Aorta (tissue), 5 donors: Measurements from ENCODE around the gene HECTD4. TPM values are rescaled to one million over a fixed set of nuclear protein-coding genes. Genes with fewer than 3 reads are reported as not detected.
"Not testable (repeated sequence)": the region's sequence is repeated elsewhere in the genome, so short reads cannot be mapped to it uniquely, and the experiment has no call there.

ENCODE experiments used
- ATAC-seq: fragments of 200-7000 bp; cut with Tn5 transposase; one replicate; pipeline ENCODE4 v1.9.1; 2022; ENCODE audit warnings: moderate library complexity; ENCODE audit not compliant: low FRiP score
- DNase-seq, 2 donors: peaks; one replicate each; pipeline ENCODE4 v3.0.0-alpha.2; 2020
- H3K27ac ChIP-seq, 2 donors: one replicate each; pipeline ENCODE4 v1.5.1; 2013; ENCODE audit warnings: low read length in 2 of 2, mild to moderate bottlenecking in 2 of 2, moderate library complexity in 2 of 2, control low read depth in 1 of 2, inconsistent platforms in 1 of 2, low read depth in 1 of 2
- H3K27me3 ChIP-seq, 2 donors: one replicate each; pipeline ENCODE4 v1.6.1; 2013; ENCODE audit warnings: control low read depth in 1 of 2, low read length in 1 of 2, mild to moderate bottlenecking in 1 of 2, moderate library complexity in 1 of 2; ENCODE audit not compliant: insufficient read depth in 2 of 2, control insufficient read depth in 1 of 2
- H3K36me3 ChIP-seq, 2 donors: one replicate each; pipeline ENCODE4 v1.6.1; 2013; ENCODE audit warnings: control low read depth in 1 of 2, low read length in 1 of 2, mild to moderate bottlenecking in 1 of 2; ENCODE audit not compliant: insufficient read depth in 2 of 2, control insufficient read depth in 1 of 2
- H3K4me1 ChIP-seq, 2 donors: one replicate each; pipeline ENCODE4 v1.6.1; 2013; ENCODE audit warnings: low read length in 2 of 2, control low read depth in 1 of 2, mild to moderate bottlenecking in 1 of 2, moderate library complexity in 1 of 2; ENCODE audit not compliant: insufficient read depth in 2 of 2, control insufficient read depth in 1 of 2
- H3K4me3 ChIP-seq, 2 donors: one replicate each; pipeline ENCODE4 v1.5.1; 2013; ENCODE audit warnings: low read length in 2 of 2, control low read depth in 1 of 2, mild to moderate bottlenecking in 1 of 2
- H3K9me3 ChIP-seq: one replicate; pipeline ENCODE4 v1.6.1; 2013; ENCODE audit warnings: mild to moderate bottlenecking, low read length; ENCODE audit not compliant: control insufficient read depth
- WGBS, 2 donors: extraction: QIAGEN DNeasy Blood & Tissue Kit; methylation state at CpG; one replicate each; pipeline ENCODE4 v1.1.7; 2013; 5-methylcytosine and 5-hydroxymethylcytosine counted together
- intact Hi-C, 2 donors: fragments of 100-400 bp; cut with DNase I; formaldehyde crosslinking; loops; one replicate each; pipeline versions ENCODE4 v1.14.2 to v1.15.0; 2022
- polyA plus RNA-seq, 2 donors: library from polyadenylated mRNA; stranded (reverse); fragments of 200-250 nt; gene quantifications; one replicate each; pipeline ENCODE4 v1.2.3, GENCODE V29; 2013
- total RNA-seq, 2 donors: library from RNA; stranded (reverse); fragmentation: NEBNext Ultra II Directional; extraction: Animal tissue kit (Norgen Biotek cat#: 25700); gene quantifications; one replicate each; pipeline ENCODE4 v1.2.1, GENCODE V29; 2021
- donor health status: healthy with polysubstance abuse.
- donor health status: Bipolar disorder and iron deficiency.
- donor health status: DM: no; HTN: no; CAD: no.
- donor health status: DM: no; HTN: no; CAD: no.
- donor health status: DM: yes; HTN: yes; CAD: no.

Gene HECTD4
- total and polyA plus RNA-seq, 4 donors = 16.0 to 78.5 (median 44.5) TPM

GRCh38 chr12:112162241-112162790 lies 219.9 kb downstream of the HECTD4 start:
- Histone ChIP-seq H3K36me3 (peaks cover 5 to 8% of the 10 kb centered on the region in 2 donors), H3K9me3 (no peaks in the 10 kb centered on the region), H3K27ac (no peak overlapping the region), H3K27me3 (no peaks in the 10 kb centered on the region), H3K4me3 (no peak overlapping the region), H3K4me1 (no peaks in the 10 kb centered on the region)
- intact Hi-C loops = no loop called here
- 95% methylated on average over 12 of the region's 12 CpGs for WGBS, 2 donors
- ATAC-seq = no peak
- peak; percentile 17 to 59 for DNase-seq

- peaks cover 5 to 8% of the 10 kb centered on the region in 2 donors for H3K36me3 ChIP-seq
- WGBS, 2 donors = 90 to 92% methylated on average over 9 of the region's 9 CpGs
Observed at GRCh38 chr12:112161711-112162110, 220.5 kb downstream of the HECTD4 start.

GRCh38 chr12:112160611-112161010 lies 221.6 kb downstream of the HECTD4 start:
- 95 to 96% methylated on average over 6 of the region's 6 CpGs for WGBS, 2 donors

More at GRCh38 chr12:112161711-112162110, 220.5 kb downstream of the HECTD4 start:
- ATAC-seq (no peak), DNase-seq (peak; percentile 24 to 38)
- Histone ChIP-seq H3K4me3 (no peak overlapping the region), H3K9me3 (no peaks in the 10 kb centered on the region), H3K4me1 (no peaks in the 10 kb centered on the region), H3K27me3 (no peaks in the 10 kb centered on the region), H3K27ac (no peak overlapping the region)
- intact Hi-C loops = no loop called here

GRCh38 chr12:112159146-112159541 lies 223.1 kb downstream of the HECTD4 start:
- 98% methylated on average over 6 of the region's 6 CpGs for WGBS, 2 donors
- peak in 1 of 2 donors; percentile 30 for DNase-seq
- no peak overlapping the region for H3K27ac ChIP-seq
- H3K4me3 ChIP-seq = no peak overlapping the region
- H3K27me3 ChIP-seq = no peaks in the 10 kb centered on the region
- no peaks in the 10 kb centered on the region for H3K4me1 ChIP-seq
- peaks cover 6 to 8% of the 10 kb centered on the region in 2 donors for H3K36me3 ChIP-seq
- intact Hi-C loops = no loop called here
- no peak for ATAC-seq
- H3K9me3 ChIP-seq = no peaks in the 10 kb centered on the region

More at GRCh38 chr12:112160611-112161010, 221.6 kb downstream of the HECTD4 start:
- DNase-seq (peak in 1 of 2 donors; percentile 57), ATAC-seq (no peak)
- H3K4me3 ChIP-seq = no peak overlapping the region
- no peaks in the 10 kb centered on the region for H3K27me3 ChIP-seq
- H3K9me3 ChIP-seq = no peaks in the 10 kb centered on the region
- intact Hi-C loops = no loop called here
- H3K36me3 ChIP-seq = peaks cover 5 to 8% of the 10 kb centered on the region in 2 donors
- H3K27ac ChIP-seq = no peak overlapping the region
- no peaks in the 10 kb centered on the region for H3K4me1 ChIP-seq

GRCh38 chr12:112158461-112159145 lies 223.6 kb downstream of the HECTD4 start:
- H3K9me3 ChIP-seq, H3K27ac ChIP-seq, ATAC-seq, H3K36me3 ChIP-seq, H3K4me1 ChIP-seq, H3K4me3 ChIP-seq, intact Hi-C loops, H3K27me3 ChIP-seq: not testable (repeated sequence)
- 96 to 97% methylated on average over 11 of the region's 11 CpGs for WGBS, 2 donors
- DNase-seq = peak in 1 of 2 donors; percentile 40

GRCh38 chr12:112153893-112154219 lies 228.4 kb downstream of the HECTD4 start:
- H3K36me3 ChIP-seq = peaks cover 5 to 12% of the 10 kb centered on the region in 2 donors
- H3K27ac ChIP-seq = no peak overlapping the region
- DNase-seq = peak in 1 of 2 donors; percentile 4
- 92 to 94% methylated on average over 8 of the region's 8 CpGs for WGBS, 2 donors
- H3K4me3 ChIP-seq = no peak overlapping the region
- no peak for ATAC-seq
- H3K27me3 ChIP-seq = no peaks in the 10 kb centered on the region
- H3K9me3 ChIP-seq = no peaks in the 10 kb centered on the region
- intact Hi-C loops = no loop called here
- no peaks in the 10 kb centered on the region for H3K4me1 ChIP-seq

GRCh38 chr12:112153181-112153892 lies 228.9 kb downstream of the HECTD4 start:
- no peaks in the 10 kb centered on the region for H3K27me3 ChIP-seq
- no peak overlapping the region for H3K27ac ChIP-seq
- WGBS, 2 donors = 80 to 81% methylated on average over 11 of the region's 11 CpGs
- no peaks in the 10 kb centered on the region for H3K4me1 ChIP-seq
- intact Hi-C loops = no loop called here
- no peak for ATAC-seq
- no peak overlapping the region for H3K4me3 ChIP-seq
- H3K36me3 ChIP-seq = peaks cover 8 to 14% of the 10 kb centered on the region in 2 donors
- no peaks in the 10 kb centered on the region for H3K9me3 ChIP-seq
- peak; percentile 20 to 34 for DNase-seq

GRCh38 chr12:112151766-112152541 lies 230.3 kb downstream of the HECTD4 start:
- intact Hi-C loops = no loop called here
- WGBS, 2 donors = 93 to 94% methylated on average over 11 of the region's 11 CpGs
- no peak overlapping the region for H3K27ac ChIP-seq
- no peaks in the 10 kb centered on the region for H3K4me1 ChIP-seq
- DNase-seq (peak; percentile 21 to 32), ATAC-seq (no peak)
- H3K36me3 ChIP-seq = peaks cover 9 to 18% of the 10 kb centered on the region in 2 donors
- no peak overlapping the region for H3K4me3 ChIP-seq
- no peaks in the 10 kb centered on the region for H3K9me3 ChIP-seq
- no peaks in the 10 kb centered on the region for H3K27me3 ChIP-seq
